HG02571 (cell line): ENCODE results near the gene ALDH3A2.
"Not testable (repeated sequence)": the region's sequence is repeated elsewhere in the genome, so short reads cannot be mapped to it uniquely, and the experiment has no call there.

Experiments
- ATAC-seq: cut with Tn5 transposase; IDR thresholded peaks from one replicate; pipeline ENCODE4 v1.9.1; 2021; ENCODE audit warnings: mild to moderate bottlenecking, moderate library complexity; ENCODE audit not compliant: unreplicated experiment

The ALDH3A2 gene

DNA sequence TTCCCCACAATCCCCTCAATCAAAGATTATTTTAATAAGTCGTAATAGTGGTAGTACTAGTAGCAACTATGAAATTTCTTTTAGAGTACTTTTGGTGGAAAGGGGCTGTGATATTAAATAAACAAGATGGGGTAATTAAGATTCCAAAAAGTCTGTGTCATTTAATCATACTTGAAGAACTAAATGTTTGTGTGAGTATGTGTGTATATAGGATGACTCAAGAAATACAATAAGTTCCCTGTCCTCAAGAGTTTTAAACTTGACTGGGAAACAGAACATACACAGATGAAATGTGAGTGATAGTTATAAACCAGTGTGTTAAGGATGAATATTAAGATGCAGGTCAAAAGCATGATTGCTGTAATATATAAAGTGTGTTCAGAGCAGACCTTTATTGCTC lies 2.3 kb downstream of the ALDH3A2 start:
- ATAC-seq, result no peak

GRCh38 chr17:19651451-19652238 lies 3.1 kb downstream of the ALDH3A2 start:
- ATAC-seq, result no peak

GRCh38 chr17:19652595-19652994 lies 4.0 kb downstream of the ALDH3A2 start:
- ATAC-seq, result no peak

DNA sequence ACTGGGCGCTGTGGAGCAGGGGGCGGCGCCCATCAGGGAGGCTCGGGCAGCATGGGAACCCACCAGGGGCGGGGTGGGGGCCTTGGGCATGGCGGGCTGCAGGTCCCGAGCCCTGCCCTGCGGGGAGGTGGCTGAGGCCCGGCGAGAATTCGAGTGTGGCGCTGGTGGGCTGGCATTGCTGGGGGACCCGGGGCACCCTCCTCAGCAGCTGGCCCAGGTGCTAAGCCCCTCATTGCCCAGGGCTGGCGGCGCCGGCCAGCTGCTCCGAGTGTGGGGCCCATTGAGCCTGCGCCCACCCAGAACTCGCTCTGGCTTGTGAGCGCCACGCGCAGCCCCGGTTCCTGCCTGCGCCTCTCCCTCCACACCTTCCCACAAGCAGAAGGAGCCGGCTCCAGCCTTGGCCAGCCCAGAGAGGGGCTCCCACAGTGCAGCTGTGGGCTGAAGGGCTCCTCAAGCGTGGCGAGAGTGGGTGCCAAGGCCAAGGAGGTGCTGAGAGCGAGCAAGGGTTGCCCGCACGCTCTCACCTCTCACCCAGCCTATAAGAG lies 5.9 kb downstream of the ALDH3A2 start:
- no peak for ATAC-seq

DNA sequence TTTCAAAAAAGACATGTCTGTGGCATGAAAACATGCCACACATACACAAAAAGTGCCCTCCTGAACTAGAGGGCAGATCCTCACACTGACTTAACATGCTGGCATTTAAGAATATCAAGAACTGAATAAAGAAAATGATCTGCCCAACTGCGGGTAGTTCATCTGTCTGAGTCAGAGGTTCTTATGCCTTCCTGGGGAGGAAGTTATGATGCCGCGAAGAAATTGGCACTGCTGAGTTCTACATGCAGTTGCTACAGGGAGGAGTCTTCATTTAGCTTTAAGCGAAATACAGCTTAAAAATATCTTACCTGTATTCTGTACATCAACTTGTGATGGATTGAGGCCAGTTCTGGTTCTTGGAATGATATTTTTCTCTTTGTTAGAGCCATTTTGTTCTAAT lies 6.3 kb downstream of the ALDH3A2 start:
- ATAC-seq, result no peak

DNA sequence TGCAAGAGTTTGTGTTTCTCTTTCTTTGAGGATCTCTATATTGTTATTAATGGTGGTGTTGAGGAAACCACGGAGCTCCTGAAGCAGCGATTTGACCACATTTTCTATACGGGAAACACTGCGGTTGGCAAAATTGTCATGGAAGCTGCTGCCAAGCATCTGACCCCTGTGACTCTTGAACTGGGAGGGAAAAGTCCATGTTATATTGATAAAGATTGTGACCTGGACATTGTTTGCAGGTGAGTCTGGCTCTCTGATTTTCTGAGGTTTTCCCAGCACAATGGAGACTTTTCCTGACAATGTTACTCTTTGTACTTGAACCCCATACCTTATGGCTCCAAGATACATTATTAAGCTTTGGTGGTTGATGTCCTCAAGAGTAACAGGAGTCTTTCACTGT lies 7.8 kb downstream of the ALDH3A2 start:
- no peak for ATAC-seq

DNA sequence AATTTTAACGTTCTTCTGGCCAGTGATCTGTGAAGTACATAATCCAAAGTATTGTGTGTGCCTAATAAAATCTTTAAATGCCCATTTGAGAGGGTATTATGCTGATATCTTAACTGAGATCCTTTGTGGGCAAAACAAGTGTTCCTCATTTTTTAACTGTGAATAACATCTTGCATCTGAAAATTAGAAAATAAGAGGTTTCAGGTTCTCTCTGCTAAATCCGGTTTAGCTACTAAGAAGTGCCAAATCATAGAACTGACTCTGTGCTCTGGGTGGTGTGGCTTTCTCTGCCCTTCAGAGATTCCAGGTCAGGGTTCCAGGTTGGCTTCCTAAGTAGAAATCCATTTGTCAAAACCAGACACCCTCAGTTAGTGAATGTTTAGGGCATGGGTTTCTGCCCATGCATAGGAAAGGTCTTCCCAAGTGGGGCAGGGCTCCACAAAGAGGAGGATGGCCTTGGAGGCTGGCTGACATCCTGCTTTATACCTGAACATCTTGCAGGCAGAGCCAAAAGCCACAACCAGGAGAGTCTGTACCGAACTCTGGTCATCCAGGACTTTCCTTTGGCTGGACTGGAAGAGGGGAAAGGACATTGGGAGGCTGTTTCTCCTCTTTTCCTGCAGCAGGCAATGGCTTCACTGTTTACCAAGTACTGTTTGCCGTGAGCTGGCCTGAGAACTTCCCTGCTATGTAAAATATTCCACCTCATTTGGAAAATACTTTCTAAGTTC lies 8.5 kb downstream of the ALDH3A2 start:
- ATAC-seq, result no peak

DNA sequence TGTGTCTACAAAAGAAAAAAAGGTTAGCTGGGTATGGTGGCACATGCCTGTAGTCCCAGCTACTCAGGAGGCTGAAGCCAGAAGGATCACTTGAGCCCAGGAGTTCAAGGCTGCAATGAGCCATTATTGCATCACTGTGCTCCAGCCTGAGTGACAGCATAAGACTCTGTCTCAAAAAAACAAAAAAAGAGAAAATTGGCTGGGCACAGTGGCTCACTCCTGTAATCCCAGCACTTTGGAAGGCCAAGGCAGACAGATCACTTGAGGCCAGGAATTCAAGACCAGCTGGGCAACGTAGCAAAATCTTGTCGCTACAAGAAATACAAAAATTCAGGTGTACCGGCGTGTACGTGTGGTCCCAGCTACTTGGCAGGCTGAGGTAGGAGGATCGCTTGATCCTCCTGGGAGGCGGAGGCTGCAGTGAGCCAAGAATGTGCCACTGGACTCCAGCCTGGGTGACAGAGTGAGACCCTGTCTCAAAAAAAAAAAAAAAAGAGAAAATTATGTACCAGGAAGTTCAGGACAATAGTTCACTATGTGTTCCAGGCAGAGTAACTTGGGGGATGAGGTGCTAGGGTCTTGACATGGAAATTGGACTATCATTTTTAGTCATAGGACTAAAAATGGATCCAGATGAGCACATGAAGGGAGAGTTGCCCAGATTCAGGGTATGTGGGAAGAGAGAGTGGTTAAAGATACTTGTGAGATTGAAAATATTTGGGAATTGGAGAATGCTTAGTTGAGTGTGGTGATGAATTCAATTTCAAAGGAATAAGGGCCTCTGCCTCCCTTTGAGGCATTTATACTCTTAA lies 11.0 kb downstream of the ALDH3A2 start:
- no peak for ATAC-seq

DNA sequence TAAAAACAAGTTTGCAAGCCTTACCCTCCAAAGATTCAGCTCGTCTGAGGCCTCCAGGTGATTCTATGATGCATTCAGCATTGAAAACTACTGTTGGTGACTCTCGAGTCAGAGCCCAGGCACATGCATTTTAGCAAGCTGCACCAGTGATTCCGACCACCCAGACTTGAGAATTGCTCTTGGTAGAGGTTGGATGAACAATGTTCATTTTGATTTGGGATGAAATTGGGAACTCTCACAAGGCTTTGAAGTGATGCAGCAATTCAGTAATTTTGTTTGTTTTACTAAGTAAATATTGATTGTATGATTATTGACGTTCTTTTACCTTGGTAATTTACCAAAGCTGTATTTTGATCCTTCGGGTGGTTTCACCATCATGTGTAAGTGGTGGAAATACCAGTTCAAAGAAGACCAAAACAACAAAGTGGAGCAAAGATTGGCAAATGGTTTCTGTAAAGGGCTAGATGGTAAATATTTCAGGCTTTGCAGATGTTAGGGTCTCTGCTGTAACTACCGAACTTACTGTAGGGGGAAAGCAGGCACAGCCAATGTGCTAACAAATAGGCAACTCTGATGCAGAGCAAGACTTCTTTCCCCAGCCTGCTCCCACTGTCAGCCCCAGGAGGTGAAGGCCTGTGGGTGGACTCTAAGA lies 11.8 kb downstream of the ALDH3A2 start:
- no peak for ATAC-seq

DNA sequence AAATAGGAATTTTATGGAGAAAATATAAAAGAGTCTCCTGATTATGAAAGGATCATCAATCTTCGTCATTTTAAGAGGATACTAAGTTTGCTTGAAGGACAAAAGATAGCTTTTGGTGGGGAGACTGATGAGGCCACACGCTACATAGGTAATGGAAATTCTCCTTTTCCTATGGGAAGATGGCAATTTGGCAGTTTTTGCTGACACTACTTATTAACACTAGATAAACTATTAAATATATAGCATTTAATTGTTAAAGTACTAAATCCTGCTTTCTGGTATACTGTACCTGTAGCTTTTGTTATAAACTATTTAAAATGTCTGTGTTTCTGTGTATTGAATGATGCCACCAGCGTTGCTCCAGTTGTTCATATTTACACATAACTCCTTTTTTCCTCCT lies 12.6 kb downstream of the ALDH3A2 start:
- no peak for ATAC-seq

GRCh38 chr17:19663097-19663496 lies 14.5 kb downstream of the ALDH3A2 start:
- ATAC-seq, result no peak

- no peak for ATAC-seq
Measured at GRCh38 chr17:19664136-19664820, 15.7 kb downstream of the ALDH3A2 start.

- no peak for ATAC-seq
Measured at GRCh38 chr17:19664821-19665181, 16.2 kb downstream of the ALDH3A2 start.

- ATAC-seq, result not testable (repeated sequence)
Measured at GRCh38 chr17:19669680-19670079, 21.1 kb downstream of the ALDH3A2 start.

GRCh38 chr17:19670908-19671307 lies 22.4 kb downstream of the ALDH3A2 start:
- ATAC-seq, result no peak

DNA sequence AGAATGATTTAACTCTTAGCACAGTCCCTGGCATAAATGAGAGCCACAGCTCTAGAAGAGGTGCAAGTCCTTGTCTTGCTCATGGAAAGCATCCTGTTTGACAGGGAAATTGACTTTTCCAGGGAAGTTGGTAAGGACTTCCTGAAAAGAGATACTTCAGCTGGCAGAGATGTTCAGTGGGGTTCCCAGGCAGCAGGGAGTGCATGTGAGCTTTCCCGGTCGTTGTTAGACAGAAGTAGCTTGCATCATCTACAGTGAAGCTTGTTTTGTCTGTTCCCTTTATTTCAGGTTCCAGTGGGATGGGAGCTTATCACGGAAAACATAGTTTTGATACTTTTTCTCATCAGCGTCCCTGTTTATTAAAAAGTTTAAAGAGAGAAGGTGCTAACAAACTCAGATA lies 22.9 kb downstream of the ALDH3A2 start:
- ATAC-seq, result no peak

GRCh38 chr17:19672009-19672750 lies 23.6 kb downstream of the ALDH3A2 start:
- ATAC-seq, result no peak

- ATAC-seq, result no peak
Measured at GRCh38 chr17:19673623-19674022, 25.1 kb downstream of the ALDH3A2 start.

DNA sequence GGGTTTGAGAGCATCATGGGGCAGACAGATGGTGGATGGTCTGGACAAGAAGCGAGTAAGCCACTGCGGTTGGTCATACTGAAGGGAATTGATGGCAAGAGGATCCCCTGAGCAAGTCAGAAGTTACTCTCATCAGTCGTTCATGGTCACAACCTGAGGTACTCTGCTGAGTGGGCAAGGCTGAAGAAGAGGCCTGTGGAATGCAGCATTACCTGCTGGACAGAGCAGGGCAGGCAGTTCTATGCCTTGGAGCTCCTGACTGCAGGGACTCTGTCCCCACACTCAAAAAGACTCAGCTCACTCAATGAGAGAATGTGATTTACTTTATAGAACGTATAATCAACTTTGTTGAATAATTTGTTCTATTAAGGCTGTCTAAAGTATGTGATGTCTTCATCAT lies 28.3 kb downstream of the ALDH3A2 start:
- no peak for ATAC-seq
